GM04504 (cell line): Measurements from ENCODE around the gene PLCB1.
"Not testable (repeated sequence)": the region's sequence is repeated elsewhere in the genome, so short reads cannot be mapped to it uniquely, and the experiment has no call there.

Source experiments
- DNase-seq: peaks from one replicate; pipeline ENCODE4 v3.0.0-alpha.2; 2012; ENCODE audit warnings: low read depth

Gene PLCB1

DNA sequence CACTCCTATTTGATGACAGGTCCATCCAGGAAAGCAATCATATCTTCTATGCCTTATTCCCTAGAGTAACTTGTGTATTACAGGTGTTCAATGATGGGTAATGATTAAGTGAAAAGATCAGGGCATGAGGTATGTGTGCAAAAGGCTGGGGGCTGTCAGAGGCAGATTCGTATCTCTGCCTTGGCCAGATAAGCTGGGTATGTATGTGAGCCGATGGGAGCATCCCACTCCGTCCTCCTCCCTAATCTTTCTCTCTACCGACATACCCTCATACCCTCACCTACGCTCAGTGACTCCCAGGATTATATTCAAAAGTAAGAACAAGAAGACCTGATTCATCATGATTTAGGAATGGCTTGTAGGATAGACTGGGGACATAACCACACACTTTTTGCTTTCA lies 238.7 kb downstream of the PLCB1 start:
- DNase-seq: no peak

DNA sequence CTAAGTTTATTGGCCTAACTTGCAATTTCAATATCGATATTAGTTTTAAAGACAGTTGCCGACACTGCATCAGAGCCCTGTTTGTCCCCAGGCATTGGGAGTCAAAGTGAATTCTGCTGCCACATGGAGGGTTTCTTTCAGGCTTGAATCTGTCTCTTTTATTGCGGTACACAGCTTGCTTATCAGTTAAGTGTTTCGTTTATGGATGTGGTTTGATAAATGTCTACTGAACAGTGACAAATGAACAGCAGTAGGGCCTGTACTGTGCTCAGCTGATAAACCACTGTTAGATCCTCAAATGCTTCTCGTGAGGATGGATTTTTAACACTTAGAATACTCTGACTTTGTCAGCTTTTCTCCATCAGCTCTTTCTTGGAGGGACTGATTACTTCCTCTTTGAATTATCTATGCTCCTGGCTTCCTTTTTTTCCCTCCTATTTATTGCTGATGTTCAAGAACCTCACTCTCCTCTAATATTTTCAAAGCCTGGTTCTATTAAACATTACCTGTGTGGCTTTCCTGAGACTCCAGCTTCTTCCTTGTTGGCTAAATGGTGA lies 240.8 kb downstream of the PLCB1 start:
- DNase-seq: no peak

DNA sequence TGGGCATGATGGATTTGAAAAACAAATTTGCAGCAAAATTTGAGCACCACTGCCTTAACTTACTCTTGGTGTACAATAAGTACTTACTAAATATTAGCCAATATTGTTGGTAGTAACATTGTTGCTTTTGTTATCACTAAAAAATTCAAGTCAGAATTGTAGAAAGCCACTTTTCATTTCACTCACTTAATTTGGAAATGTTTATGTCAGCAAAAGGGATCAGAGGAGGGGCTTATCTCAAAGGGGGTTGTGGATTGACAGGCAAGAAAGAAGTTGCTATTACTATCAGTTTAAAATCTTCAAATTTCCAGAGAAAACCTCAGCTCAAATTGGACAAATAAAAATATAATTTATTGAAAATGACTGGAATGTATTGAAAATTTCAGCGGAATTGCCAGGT lies 241.5 kb downstream of the PLCB1 start:
- DNase-seq: no peak

DNA sequence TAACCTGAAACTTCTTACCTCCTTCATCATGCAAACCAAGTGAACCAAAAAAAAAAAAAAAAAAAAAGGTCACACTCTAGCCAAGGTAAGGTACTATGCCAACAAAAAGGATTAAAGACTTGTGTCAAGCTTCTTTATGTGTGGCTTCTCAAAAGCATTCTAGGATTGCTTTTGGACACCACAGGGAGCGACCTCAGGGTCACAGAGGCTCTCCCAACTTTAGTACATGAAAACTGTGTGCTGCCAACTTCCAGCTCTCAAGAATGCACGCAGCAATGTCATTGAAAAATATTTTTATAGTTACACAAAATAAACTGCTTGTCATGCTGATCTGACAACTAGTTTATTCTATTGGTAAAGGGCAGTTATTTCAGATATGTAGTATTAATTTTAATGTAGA lies 243.8 kb downstream of the PLCB1 start:
- DNase-seq: no peak

DNA sequence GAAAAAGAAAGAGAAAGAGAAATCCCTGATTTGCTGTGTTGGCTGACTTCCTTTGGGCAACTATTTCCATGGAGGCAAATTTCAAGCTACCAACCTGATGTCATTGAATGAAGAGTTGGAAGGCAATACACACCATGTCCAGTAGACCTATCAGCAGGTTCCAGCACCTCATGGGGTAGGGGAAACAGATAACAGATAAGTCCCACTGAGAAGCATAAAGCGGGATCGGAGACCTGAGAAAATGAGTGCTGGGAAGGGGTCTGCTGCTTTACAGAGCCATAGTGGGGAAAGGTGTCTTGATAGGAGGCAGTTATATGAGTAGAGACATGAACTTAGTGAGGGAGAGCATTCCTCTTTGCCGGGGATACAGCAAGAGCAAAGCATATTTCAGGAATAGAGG lies 244.9 kb downstream of the PLCB1 start:
- DNase-seq: no peak

DNA sequence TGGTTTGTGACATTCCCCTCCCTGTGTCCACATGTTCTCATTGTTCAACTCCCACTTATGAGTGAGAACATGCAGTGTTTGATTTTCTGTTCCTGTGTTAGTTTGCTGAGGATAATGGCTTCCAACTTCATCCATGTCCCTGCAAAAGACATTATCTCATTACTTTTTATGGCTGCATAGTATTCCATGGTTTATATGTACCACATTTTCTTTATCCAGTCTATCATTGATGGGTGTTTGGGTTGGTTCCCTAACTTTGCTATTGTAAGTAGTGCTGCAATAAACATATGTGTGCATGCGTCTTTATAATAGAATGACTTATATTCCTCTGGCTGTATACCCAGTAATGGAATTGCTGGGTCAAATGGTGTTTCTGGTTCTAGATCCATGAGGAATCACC lies 247.1 kb downstream of the PLCB1 start:
- not testable (repeated sequence) for DNase-seq

DNA sequence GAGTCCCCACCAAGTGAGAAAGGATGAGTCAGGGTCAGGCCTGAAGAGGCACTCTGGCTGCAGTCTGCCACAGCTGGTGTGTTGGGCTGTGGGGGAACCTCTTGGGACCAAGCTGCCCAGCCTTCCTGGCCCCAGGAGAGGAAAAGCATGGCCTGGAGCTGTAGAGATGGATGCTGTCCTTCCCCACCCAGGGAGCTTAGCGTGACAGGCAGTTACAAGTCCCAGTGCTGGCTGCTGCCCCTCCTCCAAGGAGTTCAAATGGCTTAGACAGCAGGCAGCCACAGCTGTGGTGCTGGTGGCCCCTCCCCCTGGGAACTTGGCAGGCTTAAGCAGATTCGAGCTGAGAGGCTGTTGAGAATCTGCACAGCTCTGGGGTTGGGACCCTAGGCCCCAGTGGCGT lies 253.2 kb downstream of the PLCB1 start:
- DNase-seq: peak; percentile 81

DNA sequence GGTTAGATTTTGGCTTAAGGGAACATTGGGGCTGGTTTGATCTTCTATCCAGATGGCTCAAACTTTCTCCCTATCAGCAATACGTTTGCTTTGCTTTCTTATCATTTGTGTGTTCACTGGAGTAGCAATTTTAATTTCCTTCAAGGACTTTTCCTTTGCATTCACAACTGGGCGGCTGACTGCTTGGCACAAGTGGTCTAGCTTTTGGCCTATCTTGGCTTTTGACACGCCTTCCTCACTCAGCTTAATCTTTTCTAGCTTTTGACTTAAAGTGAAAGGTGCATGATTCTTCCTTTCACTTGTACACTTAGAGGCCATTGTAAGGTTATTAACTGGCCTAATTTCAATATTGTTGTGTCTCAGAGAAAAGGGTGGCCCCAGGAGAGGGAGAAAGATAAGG lies 254.9 kb downstream of the PLCB1 start:
- DNase-seq: no peak

DNA sequence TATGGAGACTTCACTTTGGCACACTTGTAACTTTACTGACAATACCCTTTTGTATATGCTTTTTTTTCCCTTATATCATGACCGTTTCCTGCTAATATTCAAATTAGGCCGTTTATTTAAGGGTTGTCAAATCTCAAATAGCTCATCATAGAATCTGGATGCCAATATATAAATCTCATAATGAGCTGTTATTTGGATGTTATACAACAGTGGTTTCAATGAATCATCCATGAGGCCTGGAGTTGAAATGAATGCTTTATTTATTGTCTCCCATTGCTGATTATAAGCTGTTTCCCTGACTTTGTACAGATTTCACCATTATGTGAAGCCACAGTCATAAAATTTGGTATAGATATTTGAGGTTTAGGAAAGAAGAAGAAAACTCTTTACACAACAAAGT lies 256.1 kb downstream of the PLCB1 start:
- peak; percentile 71 for DNase-seq

DNA sequence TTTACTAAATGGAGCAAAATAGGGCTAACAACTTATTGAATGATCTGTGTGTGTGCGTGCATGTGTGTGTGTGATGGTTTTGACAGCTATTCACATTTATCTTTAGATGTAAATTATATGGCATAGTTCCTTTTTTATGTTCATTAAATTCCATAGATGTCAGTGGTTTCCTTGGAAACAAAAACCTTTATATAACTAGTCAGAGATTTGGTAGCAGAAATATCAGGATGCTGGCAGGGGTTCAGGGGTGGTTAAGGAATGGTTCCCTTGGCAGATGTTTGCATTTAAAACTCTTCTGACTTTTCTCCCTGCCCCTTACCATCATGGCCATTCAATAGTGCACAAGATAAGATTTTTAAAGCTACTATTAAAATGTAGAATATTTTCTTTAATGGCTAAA lies 256.6 kb downstream of the PLCB1 start:
- DNase-seq: no peak

DNA sequence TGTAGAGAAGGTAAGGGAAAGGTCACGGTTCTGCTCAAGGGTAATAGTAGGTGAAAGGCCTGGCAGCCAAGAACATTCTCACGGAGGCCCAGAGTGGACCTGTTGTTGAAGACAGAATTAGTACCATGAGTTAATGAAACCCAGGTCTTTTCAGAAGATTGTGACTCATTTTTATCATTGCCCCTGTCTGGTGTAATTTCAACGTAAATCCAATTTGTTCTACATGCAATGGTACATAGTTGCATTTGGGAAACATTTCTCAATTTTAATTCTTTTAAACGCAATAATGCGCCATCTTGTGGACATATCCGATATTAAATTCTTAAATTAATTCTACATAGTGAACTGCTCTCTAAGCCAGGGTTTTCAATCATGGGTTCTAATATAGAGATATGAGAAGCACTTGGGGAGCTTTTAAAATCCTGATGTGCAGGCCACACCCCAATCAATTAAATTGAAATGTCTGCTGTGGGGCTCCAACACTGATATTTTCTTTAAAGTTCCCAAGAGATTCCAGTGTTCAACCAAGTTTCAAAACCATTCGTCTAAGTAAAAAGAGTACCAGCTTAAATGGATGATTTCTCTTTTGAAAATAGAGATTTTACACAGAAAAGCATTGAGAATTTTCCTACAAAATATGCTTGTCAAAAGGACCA lies 257.4 kb downstream of the PLCB1 start:
- DNase-seq: no peak

DNA sequence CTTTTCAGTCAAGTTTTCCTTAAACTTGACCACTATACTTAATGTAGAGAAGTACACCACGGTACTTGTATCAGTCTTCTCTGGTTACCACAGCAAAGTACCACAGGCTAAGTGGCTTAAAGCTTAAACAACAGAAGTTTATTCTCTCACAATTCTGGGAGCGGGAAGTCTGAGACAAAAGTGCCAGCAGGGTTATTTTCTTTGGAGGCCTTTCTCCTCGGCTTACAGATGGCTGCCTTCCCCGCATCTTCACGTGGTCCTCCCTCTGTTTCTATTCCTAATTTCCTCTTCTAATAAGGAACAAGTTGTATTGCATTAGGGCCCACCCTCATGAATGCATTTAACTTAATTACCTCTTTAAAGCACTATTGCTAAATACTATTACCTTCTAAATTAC lies 258.0 kb downstream of the PLCB1 start:
- no peak for DNase-seq

DNA sequence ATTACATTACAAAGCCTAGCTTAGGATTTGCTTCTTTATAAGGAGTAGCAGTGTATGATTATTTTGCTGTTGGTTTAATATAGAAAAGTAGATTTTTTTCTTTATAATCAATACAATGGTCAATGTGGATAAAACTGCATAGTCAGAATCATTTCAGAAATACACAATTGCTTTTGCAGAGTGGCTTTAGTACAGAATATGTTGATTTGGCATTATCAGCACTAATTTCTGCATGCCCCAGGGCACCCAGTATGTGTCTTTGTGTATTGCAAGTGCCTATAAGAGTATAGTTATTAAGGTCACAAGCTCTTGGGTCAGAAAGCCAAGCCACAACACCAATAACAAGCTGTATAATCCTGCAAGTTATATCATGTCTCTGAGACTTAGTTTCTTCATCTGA lies 258.4 kb downstream of the PLCB1 start:
- DNase-seq: no peak

DNA sequence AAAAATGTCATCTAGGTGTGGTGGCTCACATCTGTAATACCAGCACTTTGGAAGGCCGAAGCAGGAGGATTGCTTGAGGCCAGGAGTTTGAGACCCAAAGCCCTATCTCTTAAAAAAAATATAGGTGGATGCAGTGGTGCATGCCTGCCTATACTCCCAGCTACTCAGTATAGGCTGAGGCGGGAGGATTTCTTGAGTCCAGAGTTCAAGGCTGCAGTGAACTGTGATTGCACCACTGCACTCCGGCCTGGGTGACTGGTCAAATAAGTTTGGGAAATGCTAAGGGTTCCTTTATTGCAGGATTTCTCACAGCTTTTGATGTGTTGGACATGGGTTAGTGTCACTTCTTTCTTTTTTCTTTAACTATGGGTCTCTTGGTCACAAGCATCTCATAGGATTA lies 261.3 kb downstream of the PLCB1 start:
- no peak for DNase-seq

DNA sequence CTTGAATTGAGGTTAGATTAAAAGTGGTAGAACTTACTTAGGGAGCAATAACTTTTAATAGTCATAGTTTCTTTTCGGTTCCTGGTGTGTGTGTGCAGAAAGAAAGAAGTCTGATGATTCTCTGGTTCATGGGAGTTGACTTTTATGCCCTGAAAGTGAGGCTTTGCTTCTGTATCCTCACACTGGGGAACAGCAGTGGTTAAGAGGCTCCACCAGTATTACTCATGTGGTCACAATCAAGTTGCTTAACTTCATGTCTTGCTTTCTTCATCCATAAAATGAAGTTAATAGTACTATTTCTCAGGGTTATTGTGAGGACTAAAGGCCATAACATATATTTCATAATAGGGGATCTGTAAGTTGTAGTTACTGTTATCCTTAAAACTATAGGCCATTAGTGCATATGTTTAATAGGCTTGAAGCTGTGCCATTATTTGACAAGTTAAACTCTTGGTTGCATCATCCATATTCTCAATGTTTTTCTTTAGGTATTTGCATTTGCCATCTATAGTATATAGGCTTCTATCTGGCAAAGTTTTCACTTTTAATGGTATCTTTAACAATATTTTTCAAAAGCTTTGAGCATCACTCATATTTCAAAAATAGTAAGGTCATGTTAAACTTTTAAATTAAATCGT lies 262.4 kb downstream of the PLCB1 start:
- peak; percentile 45 for DNase-seq

DNA sequence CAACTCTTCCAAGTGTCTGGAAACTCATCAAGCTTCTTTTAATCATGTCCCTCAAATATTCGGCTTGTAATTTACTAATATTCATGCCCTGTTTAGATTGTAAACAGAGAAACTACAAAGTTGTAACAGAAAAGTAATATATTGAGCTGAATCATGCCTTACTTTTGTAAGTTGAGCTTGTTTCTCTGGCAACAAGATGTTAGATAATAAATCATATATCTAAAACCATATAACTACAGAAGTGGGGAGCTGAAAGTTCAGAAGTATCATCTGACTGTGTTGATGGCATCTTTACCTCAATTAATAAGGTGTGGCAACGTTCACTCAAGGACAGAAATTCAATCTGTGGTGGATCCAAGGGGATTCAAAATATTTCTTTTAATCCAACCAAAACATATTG lies 263.9 kb downstream of the PLCB1 start:
- no peak for DNase-seq

DNA sequence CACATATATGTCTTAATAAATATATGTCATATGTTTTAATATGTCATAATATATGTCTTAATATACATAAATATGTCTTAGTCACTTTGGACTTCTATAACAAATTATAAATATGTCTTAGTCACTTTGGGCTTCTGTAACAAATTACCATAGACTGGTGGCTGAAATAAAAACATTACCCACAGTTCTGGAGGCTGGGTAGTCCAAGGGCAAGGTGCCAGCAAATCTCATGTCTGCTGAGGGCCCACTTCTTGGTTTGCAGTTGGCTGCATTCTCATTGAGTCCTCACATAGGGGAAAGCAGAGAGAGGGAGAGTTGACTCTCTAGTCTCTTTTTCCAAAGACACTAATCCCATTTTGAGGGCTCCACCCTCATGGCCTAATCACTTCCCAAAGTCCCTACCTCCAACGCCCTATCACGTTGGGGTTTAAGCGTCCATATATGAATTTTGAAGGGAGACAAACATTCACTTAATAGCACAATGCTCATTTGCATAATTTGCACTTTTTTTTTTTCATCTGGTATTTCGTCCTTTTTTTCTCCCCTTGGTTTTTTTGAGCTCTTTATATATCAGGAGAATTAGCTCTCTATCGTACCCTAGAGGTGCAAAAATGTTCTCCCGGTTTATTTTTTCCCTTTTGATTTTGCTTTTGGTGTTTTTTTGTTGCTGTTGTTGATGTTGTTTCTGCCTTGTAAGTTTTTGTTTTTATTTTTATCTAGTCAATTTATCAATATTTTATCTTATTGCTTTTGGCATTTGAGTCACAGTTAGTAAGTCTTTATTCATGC lies 266.4 kb downstream of the PLCB1 start:
- no peak for DNase-seq

DNA sequence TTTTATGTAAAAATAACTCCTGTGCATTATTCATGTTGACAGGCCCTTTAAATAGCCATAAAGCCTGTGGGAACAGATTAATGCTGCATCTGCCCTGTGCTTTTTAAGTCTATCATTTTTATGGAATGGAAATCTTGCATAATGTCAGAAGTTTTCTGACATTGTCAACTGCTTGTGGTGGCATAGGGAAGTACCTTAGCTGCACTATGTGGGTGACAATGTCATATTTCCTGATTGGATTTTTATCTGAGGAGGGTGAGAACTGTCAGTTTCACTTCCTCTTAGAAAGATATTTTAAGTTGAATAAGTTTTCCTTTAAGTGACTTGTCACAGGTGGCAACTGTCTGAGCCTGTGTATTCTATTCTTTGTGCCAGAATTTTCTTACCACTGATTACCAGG lies 267.9 kb downstream of the PLCB1 start:
- no peak for DNase-seq

DNA sequence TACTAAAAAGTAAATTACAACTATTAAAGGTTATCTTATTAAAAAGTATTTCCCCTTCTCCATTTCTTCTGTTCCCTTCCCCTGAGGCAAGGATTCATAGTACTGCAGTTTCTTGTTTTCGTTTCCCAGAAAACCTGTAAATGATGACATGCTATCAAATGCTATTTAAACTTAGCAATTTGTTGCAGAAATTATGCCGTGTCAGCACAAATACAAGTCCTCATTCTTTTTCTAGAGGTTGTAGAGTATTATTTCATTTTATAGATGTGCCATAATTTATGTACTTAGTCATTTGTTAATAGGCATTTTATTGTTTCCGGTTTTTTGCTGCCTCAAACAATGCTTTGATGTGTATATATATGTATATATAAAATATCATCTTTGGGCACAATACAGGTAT lies 268.4 kb downstream of the PLCB1 start:
- no peak for DNase-seq

DNA sequence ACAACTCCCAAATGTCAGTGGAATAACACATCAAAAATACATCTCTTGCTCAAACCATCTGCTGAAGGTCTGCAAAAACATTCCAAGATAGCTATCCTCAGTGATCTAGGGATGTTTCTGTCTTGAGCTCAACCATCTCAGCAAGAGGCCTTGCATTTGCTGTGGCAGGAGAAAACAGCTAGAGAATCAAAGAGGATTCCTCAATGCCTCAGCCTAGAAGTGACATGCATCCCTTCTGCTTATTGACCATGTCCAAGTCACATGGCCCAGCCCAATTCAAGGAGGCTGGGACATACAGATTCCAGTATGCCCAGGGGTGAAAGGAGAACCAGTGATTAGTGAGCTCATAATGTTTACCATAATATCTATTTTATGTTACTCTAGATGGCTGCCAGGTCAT lies 269.5 kb downstream of the PLCB1 start:
- no peak for DNase-seq

DNA sequence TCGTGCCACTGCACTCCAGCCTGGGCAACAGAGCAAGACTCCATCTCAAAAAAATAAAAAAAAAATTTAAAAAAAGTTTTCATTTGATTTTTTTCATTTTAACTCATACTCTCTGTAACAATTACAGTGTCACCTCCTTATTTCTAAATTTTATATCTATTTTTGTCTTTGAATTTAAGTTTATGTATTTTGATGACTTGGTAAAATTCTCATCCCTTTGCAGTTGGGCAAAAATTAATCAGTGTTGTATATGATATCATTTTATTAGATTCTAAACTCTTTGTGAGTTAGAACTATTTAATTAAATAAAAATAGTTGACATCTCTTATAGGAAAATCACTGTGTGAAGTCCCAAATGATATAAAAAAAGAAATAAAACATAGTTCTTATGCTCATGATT lies 270.7 kb downstream of the PLCB1 start:
- no peak for DNase-seq

DNA sequence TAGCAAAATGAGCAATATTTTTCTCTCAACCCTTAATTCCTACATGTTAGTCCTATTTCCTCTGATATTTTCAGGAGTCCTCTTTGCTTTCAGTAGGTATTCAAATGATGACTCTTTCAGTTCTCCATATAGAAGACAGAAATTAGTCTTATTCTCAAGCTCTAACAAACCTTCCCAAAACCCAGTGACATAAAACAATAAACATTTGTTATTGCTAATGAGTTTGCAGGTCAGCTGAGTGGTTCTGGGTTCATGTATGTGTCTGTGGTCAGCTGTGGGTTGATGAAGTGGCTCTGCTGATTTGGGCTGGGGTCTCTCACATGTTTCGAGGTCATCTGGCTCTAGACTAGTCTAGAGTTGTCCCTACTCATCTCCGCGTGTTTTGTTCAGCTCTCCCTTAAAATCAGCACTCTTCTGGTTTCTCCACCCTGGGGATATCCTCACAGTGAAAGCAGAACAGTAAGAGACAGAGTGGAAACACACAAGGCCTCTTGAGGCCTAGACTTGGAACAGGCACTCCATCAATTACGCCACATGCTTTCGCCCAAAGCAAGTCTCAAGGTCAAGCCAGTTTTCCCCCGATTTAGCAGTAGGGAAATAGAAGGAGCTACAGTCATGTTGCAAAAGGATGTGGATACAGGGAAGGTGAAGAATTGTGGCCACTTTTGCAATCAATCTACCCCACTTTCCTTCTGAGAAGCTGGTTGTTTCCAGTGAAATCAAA lies 273.0 kb downstream of the PLCB1 start:
- DNase-seq: no peak

DNA sequence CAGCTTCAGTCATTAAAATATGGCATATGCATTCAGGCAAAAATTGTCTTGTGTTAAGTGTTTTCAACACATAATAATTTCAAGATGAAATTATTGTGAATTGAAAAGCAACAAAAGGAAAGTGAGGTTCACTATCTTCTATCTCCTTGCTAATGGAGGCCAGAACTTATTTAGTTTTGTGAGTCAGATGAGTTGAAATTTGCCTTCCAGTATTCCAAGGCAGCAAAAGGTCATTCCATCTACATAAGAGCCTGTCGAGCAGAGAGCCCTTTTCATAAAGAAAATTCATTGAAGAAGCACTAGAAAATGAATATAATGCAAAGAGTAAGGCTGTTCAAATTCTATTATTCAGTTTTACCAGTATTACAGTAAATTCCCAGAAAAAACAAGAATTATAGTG lies 274.3 kb downstream of the PLCB1 start:
- DNase-seq: no peak
